ENCODE data around the gene PYGL.

The PYGL gene

DNA sequence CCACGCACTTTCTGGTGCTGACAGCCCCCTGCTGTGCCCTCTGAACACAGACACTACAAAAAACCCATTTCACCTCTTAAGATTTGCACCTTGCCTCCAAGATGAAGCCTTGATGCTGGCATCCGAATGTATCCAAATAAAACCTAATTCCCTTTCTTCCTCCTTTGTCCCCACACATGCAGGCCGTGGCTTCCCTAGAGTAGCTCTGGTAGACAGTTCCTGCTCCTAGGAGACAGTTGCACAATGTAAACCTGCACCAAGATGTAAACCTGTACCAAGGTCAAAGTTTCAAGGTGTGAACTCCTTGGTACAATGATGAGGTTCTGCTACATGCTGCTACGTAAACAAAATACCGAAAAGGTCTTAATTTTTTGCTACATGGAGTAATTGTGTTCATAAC, 73.1 kb downstream of the PYGL start:
- no peak for DNase-seq

DNA sequence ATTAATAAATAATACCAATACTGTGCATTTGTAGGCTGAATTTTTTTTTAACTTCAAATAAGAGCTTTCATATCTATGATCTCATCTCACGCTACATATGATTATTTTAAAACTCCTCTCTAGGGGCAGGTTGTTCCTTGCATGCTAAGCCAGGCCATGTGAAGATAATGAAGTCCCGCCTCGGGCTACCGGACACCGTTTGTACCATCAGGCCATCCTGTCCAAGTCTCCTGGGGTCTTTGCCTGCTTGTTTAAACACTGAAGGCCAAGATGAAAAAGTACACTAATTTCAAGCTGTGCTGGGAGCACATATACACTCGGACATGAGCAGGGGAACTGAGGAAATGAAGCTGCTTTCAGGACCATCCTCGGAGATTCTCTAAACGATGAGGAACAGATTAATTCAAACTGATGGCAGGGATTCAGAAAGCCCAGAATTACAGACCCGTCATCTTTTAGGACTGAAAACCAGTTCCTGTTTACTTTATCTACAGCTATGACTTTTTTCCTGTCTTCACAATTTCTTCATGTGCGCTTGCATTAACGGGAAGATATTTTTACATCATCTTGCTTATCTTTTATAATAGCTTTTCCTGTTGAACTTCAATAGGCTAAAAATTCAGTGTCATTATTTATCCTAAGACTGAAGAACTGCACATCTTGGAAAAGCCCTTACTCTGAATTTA, 78.7 kb downstream of the PYGL start:
- DNase-seq, result no peak

GRCh38 chr14:50864946-50865345, 79.3 kb downstream of the PYGL start:
- no peak for DNase-seq

DNA sequence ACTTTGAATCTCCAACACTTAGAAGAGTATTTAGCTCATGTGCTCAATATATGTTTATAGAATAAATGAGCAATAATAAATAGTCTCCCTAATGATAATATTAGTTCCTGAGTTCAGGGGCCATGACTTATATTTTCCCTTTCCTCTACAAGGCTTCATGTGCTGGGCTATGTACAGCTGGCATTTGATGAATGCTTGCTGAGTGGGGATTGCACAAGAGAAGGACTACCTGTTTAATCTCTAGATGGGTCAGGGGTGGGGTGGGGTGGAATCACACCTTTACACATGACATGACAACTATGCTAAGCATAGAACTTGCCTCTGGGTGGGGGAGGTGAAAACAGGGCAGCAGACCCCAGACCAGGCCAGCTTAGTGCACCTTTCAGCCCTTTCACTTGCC, 80.0 kb downstream of the PYGL start:
- no peak for DNase-seq

- no peak for DNase-seq
Observed at GRCh38 chr14:50862036-50862570, 82.2 kb downstream of the PYGL start.

DNA sequence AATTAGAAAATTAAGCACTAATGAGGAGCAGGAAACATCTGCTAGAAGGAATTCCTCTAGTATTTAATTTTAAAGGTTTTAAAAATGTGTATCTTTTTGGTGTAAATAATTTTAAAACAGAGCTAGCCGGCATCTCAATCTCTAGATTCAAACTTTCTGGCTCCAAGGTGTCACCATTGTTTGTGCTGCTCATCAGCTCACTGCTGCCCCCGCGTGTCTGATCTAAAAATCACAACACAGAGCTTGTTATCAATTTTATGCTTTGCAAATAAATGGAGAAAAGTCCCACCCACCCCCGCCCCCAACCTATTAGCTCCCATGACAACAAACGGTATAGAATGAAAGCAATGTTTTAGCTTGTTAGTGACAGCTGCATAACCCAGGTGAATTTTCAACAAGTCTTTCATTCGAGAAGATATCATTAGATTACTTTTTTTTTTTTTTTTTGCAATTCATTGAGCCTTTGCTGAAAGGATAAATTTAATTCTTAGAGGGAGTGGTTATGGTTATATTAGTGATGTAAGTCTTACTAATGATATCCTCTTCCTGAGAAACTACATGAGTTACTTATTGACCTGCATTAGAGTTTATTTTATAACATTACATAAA, 83.7 kb downstream of the PYGL start:
- DNase-seq, result peak; percentile 64 to 88

DNA sequence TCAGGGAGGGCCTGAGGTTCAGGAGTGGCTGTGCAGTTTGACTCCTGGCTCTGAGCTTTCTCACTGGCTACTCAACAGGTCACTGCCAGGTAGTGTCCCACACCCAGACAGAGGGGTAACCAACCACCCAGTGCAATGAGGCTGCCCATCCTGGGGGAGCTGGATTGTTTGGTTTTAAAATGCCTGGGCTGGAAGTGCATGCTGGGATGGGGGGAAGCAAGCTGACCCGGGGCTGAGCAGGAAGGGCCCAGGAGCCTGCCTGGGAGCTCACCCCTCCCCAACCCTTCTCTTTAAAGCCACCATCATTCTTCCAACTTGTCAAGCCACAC, 85.0 kb downstream of the PYGL start:
- DNase-seq, result no peak

- DNase-seq, result no peak
Observed at GRCh38 chr14:50856660-50857059, 87.6 kb downstream of the PYGL start.

DNA sequence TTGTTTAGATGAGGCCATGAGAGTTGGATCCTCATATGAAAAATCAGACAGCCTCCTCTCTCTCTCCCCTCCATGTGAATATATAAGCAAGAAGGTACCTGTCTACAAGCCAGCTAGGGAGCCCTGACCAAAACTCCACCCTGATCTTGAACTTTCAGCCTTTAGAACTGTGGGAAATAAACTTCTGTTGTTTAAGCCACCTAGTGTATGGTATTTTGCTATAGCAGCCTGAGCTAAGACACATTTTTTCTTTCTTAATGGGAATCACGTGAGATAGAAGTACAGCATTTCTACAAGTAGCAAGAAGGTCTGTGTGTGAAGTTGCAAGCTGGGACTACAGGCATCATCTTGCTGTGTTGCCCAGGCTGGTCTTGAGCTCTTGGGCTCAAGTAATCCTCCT, 88.7 kb downstream of the PYGL start:
- DNase-seq, result no peak
